HG02973 (cell line): ENCODE measurements around the gene RBPJ.

ENCODE experiments used
- ATAC-seq: cut with Tn5 transposase; IDR thresholded peaks from one replicate; pipeline ENCODE4 v1.9.1; 2021; ENCODE audit warnings: moderate library complexity; ENCODE audit not compliant: unreplicated experiment

RBPJ gene

GRCh38 chr4:26482508-26483462 lies 162.0 kb downstream of the RBPJ start:
- no peak for ATAC-seq

GRCh38 chr4:26484032-26484515 lies 163.3 kb downstream of the RBPJ start:
- no peak for ATAC-seq

GRCh38 chr4:26484516-26484915 lies 163.7 kb downstream of the RBPJ start:
- ATAC-seq, result no peak
